ENCODE results near the gene SEPTIN10.

- TF ChIP-seq ZNF274 (IDR thresholded peaks at IDR 0.05; ENCODE audit: low read depth, low read length): no peak
- no peak for TF ChIP-seq YY1 (IDR thresholded peaks at IDR 0.05; ENCODE audit: insufficient read depth, insufficient read length)
These were observed 66.5 kb downstream of the SEPTIN10 start for GRCh38 chr2:109547280-109547679.

Measured in NT2/D1 (cell line).